HUES48 (cell line): ENCODE measurements around the gene GSTT2B.
"Not testable (repeated sequence)": the region's sequence is repeated elsewhere in the genome, so short reads cannot be mapped to it uniquely, and the experiment has no call there.

Source experiments
- H3K27ac ChIP-seq: one replicate; pipeline ENCODE4 v1.7.0; 2013; ENCODE audit warnings: low read depth, low read length, inconsistent platforms
- H3K27me3 ChIP-seq: 2 replicates; pipeline ENCODE4 v1.6.1; 2013; ENCODE audit warnings: mild to moderate bottlenecking, low read length; ENCODE audit not compliant: control insufficient read depth, insufficient read depth
- H3K36me3 ChIP-seq: 2 replicates; pipeline ENCODE4 v1.6.1; 2013; ENCODE audit warnings: low read length; ENCODE audit not compliant: control insufficient read depth, insufficient read depth
- H3K4me1 ChIP-seq: 2 replicates; pipeline ENCODE4 v1.6.1; 2013; ENCODE audit warnings: mild to moderate bottlenecking, low read length; ENCODE audit not compliant: control insufficient read depth, insufficient read depth
- H3K4me3 ChIP-seq: 2 replicates; pipeline ENCODE4 v1.5.1; 2013; ENCODE audit warnings: mild to moderate bottlenecking, low read depth, low read length
- H3K9ac ChIP-seq: 2 replicates; pipeline ENCODE4 v1.6.1; 2013; ENCODE audit warnings: mild to moderate bottlenecking, low read depth, low read length, moderate library complexity
- H3K9me3 ChIP-seq: 2 replicates; pipeline ENCODE4 v1.6.1; 2013; ENCODE audit warnings: low read length; ENCODE audit not compliant: control insufficient read depth, insufficient read depth

GSTT2B gene

DNA sequence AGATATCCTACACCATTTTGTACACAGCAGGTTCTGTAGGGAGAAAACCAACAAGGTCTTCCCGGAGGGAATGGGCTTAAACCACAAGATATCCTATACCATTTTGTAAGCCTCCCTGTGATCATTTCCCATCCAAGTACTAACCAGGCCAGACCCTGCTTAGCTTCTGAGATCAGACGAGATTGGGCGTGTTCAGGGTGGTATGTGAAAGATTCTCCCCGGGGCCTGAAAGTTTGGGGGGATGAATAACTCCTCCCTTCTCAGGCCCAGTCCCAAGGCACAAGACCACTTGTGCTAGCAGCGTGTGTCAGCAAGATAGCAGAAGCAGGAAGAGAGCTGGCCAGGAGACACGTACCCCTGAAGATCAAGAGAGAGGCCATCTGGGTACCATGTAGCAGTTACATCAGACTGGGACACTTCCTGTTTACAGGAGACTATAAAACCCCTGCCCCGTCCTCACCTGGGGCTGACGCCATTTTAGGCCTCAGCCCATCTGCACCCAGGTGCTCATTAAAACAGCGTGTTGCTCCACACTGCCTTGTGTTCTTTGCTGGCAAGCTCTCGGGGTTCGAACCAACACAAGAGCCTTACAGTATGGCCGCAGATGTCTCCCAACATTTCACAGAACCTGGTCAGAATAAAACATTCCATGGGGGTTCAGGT is 49.5 kb downstream of the GSTT2B start:
- Histone ChIP-seq H3K4me1 (peaks cover 25% of the 10 kb centered on the region), H3K27me3 (no peaks in the 10 kb centered on the region), H3K9me3 (no peaks in the 10 kb centered on the region), H3K27ac (no peak overlapping the region), H3K4me3 (no peak overlapping the region), H3K36me3 (no peaks in the 10 kb centered on the region), H3K9ac (no peak overlapping the region)

DNA sequence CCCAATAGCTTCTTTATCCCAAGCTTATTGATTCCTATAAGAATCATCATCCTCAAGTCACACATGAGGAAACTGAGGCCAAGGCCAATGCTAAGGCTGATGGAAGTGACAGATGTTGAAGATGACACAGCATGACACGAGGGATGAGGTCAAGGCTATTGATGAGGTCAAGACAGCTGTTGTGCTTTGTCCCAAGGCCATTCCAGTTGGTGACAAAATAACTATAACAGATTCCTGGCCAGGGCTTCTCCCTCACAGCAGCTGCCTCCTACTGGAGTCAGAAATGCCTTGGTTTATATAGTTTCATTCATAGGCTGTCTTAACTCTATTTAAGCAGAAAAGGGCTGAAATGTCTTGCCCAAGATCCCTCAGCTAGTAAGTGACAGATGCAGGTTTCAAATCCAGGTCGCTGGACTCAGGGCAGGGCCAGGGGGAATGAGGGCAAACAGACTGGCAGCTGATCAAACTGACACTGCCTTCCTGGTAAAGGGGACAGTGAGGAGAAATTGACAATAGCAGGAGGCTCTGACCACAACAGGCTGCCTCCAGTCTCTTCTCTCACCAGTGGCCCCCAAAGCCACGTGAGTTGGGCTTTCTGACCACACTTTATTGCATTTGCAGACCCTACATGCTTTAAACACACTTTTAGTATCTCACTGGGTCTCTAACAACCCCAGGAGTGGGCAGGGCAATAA is 50.4 kb downstream of the GSTT2B start:
- H3K27me3 ChIP-seq = peaks cover 3% of the 10 kb centered on the region; the same call in 1 of the 2 replicates
- no peak overlapping the region for H3K27ac ChIP-seq
- H3K36me3 ChIP-seq = no peaks in the 10 kb centered on the region
- no peaks in the 10 kb centered on the region for H3K9me3 ChIP-seq
- no peak overlapping the region for H3K9ac ChIP-seq
- no peak overlapping the region for H3K4me3 ChIP-seq
- peaks cover 25% of the 10 kb centered on the region for H3K4me1 ChIP-seq

DNA sequence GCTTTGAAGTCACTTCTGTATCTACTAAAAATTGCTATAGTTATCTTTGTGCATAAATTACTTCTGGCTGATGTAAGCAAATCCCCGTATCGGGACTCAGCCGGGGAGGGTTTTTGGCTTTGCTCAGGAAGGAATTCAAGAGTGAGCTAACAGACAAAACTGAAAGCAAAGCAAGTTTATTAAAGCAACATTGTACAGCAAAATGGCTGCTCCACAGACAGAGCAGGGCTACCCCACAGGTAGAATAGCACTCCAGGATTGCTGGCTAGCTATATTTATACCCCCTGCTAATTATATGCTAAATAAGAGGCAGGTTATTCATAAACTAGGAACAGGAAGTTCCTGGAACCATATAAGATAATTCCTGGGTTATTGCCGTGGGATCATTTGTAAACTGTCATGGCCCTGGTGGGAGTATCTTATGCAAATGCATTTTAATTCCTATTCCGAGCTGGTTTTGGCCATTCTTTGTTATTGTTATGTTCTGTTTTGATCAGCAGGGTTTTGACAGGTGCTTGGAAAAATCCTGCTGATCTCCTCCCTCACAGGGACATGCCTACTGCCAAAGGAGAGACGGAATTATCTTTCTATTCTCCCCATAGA is 51.6 kb downstream of the GSTT2B start:
- Histone ChIP-seq H3K9ac (no peak overlapping the region), H3K27me3 (peaks cover 11% of the 10 kb centered on the region; the same call in 1 of the 2 replicates), H3K4me1 (peaks cover 25% of the 10 kb centered on the region), H3K9me3 (no peaks in the 10 kb centered on the region), H3K36me3 (no peaks in the 10 kb centered on the region), H3K27ac (no peak overlapping the region), H3K4me3 (no peak overlapping the region)

DNA sequence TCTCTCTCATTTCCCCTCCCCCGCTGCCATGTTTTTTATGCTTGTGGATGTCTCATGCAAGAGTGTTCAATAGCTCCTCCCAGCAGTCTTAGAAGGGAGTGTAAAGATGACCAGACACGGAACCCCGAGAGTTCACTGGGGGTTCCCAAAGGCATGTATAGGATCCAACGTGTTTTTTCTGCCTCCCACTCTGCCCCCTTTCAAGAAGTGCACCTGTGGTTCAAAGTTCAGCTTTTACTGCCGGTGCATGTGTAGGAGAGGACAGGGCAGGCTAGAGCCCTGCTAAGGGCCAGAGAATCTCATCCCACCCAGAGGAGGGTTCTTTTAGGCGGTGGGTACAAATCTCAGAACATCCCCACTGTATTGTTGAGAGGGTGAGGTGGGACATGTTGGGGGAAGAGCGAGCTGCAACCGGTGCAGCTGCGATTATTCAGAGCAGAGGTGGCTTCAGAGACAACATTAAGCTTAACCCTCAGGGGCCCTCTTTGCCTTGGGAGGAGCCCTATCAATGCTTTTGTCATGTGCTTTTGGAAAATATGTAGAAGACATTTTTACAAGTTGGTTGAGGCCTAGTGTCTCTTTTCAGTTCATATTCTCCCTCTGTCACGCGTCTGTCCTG is 52.3 kb downstream of the GSTT2B start:
- no peaks in the 10 kb centered on the region for H3K36me3 ChIP-seq
- H3K4me1 ChIP-seq = peaks cover 25% of the 10 kb centered on the region
- H3K27me3 ChIP-seq = peaks cover 11% of the 10 kb centered on the region; the same call in 1 of the 2 replicates
- no peaks in the 10 kb centered on the region for H3K9me3 ChIP-seq
- no peak overlapping the region for H3K9ac ChIP-seq
- no peak overlapping the region for H3K4me3 ChIP-seq
- no peak overlapping the region for H3K27ac ChIP-seq

DNA sequence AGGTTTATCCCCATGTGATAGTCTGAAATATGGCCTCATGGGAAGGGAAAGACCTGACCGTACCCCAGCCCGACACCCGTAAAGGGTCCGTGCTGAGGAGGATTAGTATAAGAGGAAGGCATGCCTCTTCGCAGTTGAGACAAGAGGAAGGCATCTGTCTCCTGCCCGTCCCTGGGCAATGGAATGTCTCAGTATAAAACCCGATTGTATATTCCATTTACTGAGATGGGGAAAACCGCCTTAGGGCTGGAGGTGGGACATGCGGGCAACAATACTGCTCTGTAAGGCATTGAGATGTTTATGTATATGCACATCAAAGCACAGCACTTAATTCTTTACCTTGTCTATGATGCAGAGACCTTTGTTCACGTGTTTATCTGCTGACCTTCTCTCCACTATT is 53.6 kb downstream of the GSTT2B start:
- H3K36me3 ChIP-seq, H3K9me3 ChIP-seq, H3K4me3 ChIP-seq, H3K27ac ChIP-seq, H3K9ac ChIP-seq: not testable (repeated sequence)
- H3K4me1 ChIP-seq = peaks cover 25% of the 10 kb centered on the region
- peaks cover 11% of the 10 kb centered on the region; the same call in 1 of the 2 replicates for H3K27me3 ChIP-seq
